OCI-LY7 (cell line): ENCODE results near the gene PIK3IP1.

Source experiments
- CTCF ChIP-seq: fragments of 200-600 bp; sonication (generic); conservative IDR thresholded peaks from 2 replicates; pipeline ENCODE4 v1.5.1; 2014; ENCODE audit warnings: mild to moderate bottlenecking, antibody characterized with exemption, low read length, moderate library complexity, mixed read lengths
- EZH2phosphoT487 ChIP-seq: fragments of 200-600 bp; sonication (generic); IDR thresholded peaks from 2 replicates; pipeline ENCODE4 v1.6.1; 2018; ENCODE audit warnings: low read depth, borderline replicate concordance, mild to moderate bottlenecking, mixed run types, antibody characterized with exemption, low read length, moderate library complexity, mixed read lengths

- TF ChIP-seq CTCF (no peak), EZH2phosphoT487 (no peak)
Observed at GRCh38 chr22:31282748-31283468, 9.4 kb downstream of the PIK3IP1 start.
